GM19452 (cell line): ENCODE measurements around the gene APBB1IP.
"Not testable (repeated sequence)": the region's sequence is repeated elsewhere in the genome, so short reads cannot be mapped to it uniquely, and the experiment has no call there.

Experiments used
- ATAC-seq: cut with Tn5 transposase; IDR thresholded peaks from one replicate; pipeline ENCODE4 v1.9.1; 2021; ENCODE audit not compliant: unreplicated experiment

APBB1IP gene

GRCh38 chr10:26437637-26438461, at the start of gene APBB1IP:
TSS of gene APBB1IP (plus strand) at chr10:26438341. CDS start at chr10:26492327, 53,986 bp downstream.
- ATAC-seq = peak; percentile 50

DNA sequence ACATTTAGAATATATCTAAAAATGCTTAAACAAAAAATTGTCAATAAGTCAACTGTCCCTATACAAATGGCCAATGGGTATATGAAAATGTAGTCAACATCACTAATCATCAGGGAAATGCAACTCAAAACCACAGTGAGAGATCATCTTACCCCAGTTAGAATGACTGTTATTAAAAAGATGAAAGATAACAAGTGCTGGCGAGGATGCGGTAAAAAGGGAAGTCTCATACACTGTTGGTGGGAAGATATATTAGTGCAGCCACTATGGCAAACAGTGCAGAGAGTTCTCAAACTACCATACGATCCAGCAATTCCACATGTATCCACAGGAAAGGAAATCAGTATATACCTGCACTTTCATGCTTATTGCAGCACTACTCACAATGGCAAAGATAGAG, 48.6 kb upstream of the APBB1IP start:
- ATAC-seq = no peak

- ATAC-seq = no peak
These were observed 46.1 kb upstream of the APBB1IP start for GRCh38 chr10:26391701-26392695.

DNA sequence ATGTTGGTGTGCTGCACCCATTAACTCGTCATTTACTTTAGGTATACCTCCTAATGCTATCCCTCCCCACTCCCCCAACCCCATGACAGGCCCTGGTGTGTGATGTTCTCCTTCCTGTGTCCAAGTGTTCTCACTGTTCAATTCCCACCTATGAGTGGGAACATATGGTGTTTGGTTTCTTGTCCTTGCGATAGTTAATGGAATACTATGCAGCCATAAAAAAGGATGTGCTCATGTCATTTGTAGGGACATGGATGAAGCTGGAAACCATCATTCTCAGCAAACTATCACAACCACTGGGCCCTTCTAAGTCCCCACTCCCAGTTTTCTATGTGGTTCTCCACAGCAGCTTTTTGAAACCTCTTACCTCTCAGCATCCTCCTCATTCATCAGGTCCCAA, 39.8 kb upstream of the APBB1IP start:
- not testable (repeated sequence) for ATAC-seq

DNA sequence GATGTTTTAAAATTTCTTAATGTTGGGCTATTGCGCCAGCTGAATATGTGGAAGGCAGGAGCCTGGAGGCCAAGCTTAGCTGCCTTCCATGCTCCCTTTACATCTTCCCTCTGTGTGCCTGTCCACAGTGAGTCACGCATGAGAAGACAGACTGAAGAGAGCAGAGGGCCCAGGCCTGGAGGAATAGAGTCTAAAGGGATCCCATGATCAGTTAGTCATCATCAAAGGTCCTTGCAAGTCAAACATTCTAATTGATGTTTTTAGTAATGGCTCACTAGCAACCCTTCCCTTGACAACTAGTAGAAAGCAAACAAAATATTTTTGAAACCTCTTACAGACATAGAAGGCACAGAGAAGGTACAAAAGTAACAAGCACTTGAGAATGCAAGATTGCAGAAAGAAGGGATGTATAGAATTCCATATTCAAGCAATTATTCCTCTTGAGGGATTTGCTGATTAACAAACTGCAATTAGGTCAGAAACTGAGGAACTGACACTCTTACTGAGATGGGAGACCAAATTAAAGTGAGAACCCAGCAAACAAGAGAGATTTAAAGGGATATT, 30.7 kb upstream of the APBB1IP start:
- no peak for ATAC-seq

GRCh38 chr10:26408858-26409494, 29.2 kb upstream of the APBB1IP start:
- ATAC-seq = peak; percentile 55

- ATAC-seq = no peak
These were observed 27.8 kb upstream of the APBB1IP start for GRCh38 chr10:26410356-26410755.

DNA sequence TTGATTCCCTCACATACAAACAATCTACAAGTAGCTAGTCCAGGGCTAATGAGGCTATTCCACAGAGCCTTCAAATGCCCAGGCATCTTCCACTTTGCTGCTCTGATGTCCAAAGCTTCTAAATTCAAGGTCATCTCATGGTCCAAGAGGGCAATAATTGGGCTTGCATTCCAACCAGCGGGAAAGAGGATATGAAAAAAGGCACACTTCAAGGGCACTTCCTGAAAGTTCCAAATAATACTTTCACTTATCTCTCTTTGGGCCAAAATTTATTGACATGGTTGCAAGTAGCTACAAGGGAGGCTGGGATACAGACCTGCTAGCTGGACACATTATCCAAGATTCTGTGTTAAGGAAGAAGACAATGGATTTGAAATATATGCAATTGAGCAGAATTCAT, 25.2 kb upstream of the APBB1IP start:
- no peak for ATAC-seq

- ATAC-seq = no peak
These were observed 24.8 kb upstream of the APBB1IP start for GRCh38 chr10:26413375-26413774.

DNA sequence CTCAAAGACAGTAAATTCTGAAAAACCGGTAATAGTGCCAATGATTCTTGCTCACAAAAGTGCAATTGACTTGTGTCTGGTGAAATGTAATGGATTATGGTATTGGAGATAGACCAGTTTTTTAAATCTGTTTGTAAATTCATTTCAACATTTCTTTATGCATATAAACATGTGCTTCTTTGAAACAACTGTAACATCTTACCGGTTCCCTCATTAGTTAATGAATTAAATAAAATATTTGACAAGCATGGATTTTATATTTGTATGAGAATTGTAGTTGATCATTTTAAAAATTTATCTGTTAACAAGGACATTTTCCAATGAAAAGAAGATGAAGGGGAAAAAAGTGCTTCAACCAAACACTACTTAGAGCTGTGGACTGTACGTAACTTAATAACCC, 21.0 kb upstream of the APBB1IP start:
- no peak for ATAC-seq

DNA sequence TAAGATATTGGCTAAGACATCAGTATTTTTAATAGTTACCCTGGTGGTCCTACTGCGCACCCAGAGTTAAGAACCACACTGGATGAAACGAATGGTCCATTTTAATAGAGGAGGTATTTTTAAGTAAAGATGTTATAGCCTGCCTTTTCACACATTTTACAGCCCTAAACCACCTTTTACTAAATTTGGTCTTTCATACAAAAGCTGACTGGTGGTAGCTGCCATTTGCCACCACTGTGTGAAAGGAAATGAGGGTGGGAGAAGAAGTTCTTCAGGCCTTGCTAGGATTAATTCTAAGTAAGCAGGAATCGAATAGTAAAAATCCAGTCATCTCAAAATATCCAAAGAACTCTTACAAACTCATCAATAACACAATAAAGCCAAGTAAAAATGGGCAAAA, 15.2 kb upstream of the APBB1IP start:
- no peak for ATAC-seq

GRCh38 chr10:26423722-26424121, 14.4 kb upstream of the APBB1IP start:
- ATAC-seq = no peak

DNA sequence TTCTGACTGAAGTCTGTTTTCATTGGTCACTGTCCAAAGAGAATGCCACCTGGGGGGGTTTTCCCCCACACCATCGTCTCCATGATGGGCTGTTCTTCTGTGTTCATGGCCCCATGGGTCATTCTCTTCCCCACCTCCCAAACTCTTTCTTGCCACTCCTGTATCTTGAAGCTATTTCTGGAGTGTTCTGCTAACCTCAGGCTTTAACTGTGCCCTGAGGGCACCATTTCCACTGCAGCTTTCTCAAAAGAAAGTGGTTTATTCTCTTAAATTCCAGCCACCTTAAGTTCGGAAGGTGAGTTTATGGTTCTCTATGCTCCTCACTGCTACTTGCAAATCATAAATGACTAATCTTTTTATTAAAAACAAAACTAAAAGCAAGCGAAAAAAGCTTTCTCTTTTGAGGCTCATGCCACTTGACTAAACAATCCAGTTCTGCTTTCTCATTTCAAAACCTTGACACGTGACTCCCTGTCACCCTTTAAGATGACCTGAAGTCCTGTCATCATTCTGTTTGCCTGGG, 7.4 kb upstream of the APBB1IP start:
- peak; percentile 78 for ATAC-seq

- no peak for ATAC-seq
These were observed 5.2 kb upstream of the APBB1IP start for GRCh38 chr10:26432938-26433337.

DNA sequence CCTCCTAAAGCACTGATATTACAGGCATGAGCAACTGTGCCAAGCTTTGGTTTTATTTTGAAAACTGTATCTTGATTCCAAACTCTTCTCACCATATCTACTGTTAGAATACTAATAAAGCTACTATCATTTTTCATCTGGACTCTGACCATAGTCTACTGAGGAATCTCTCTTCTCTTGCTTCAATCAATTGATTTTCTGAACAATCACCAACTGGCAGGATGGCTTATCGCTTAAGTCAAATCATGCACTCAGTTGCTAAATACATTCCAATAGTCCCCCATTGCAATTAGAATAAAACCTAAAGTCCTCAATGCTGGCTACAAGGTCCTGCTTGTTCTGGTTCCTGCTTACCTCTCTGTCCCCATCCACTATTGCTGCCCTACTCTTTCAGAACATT, 2.3 kb upstream of the APBB1IP start:
- ATAC-seq = no peak

- ATAC-seq = no peak
These were observed 1.3 kb upstream of the APBB1IP start for GRCh38 chr10:26436848-26437247.

- ATAC-seq = peak; percentile 55
These were observed 597 bp downstream of the APBB1IP start for GRCh38 chr10:26438534-26439341.

GRCh38 chr10:26439406-26440087, 1.4 kb downstream of the APBB1IP start:
- no peak for ATAC-seq

DNA sequence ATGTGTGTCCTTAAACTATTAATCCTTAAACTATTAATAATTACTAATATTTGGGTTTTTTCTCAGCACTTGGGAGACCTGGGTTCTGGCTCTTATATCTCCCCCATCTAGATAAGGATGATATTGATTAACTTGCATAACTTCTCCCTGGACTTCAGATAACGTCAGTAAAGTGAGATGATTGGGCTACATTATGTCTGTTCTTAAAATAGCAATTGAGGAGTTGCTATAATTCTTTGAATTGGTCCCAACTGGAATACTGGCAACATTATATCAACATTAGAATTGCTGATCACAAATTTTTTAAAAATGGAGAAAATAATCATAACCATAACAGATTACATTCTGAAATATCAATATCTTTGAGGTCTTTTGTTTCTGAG, 1.9 kb downstream of the APBB1IP start:
- no peak for ATAC-seq
